Smooth muscle cell (in vitro differentiated cells): Measurements from ENCODE around the gene COX5B. TPM values are rescaled to one million over a fixed set of nuclear protein-coding genes. Genes with fewer than 3 reads are reported as not detected.

ENCODE experiments used
- DNase-seq: peaks from one replicate; lab custom pipeline; 2025; ENCODE audit not compliant: unreplicated experiment; lab: John Stamatoyannopoulos, UW
- H2AFZ ChIP-seq: fragments of 200-600 bp; sonication (generic); 2 replicates; pipeline ENCODE4 v1.6.0; 2016; ENCODE audit warnings: antibody characterized with exemption, low read depth, mild to moderate bottlenecking
- H3F3A ChIP-seq: fragments of 200-600 bp; sonication (generic); 2 replicates; pipeline ENCODE4 v1.6.0; 2017; ENCODE audit warnings: antibody characterized with exemption, low read depth
- H3K27ac ChIP-seq: fragments of 200-600 bp; sonication (generic); 2 replicates; pipeline ENCODE4 v1.5.1; 2016; ENCODE audit warnings: low read depth, mild to moderate bottlenecking
- H3K27me3 ChIP-seq: fragments of 200-600 bp; sonication (generic); 2 replicates; pipeline ENCODE4 v1.6.1; 2016; ENCODE audit warnings: low read depth, mild to moderate bottlenecking
- H3K36me3 ChIP-seq: fragments of 200-600 bp; sonication (generic); 2 replicates; pipeline ENCODE4 v1.5.1; 2016; ENCODE audit warnings: low read depth
- H3K4me1 ChIP-seq: fragments of 200-600 bp; sonication (generic); 2 replicates; pipeline ENCODE4 v1.5.1; 2016; ENCODE audit warnings: low read depth
- H3K4me2 ChIP-seq: fragments of 200-600 bp; sonication (generic); 2 replicates; pipeline ENCODE4 v1.6.0; 2016; ENCODE audit warnings: mild to moderate bottlenecking
- H3K4me3 ChIP-seq: fragments of 200-600 bp; sonication (generic); 2 replicates; pipeline ENCODE4 v1.5.1; 2016; ENCODE audit warnings: mild to moderate bottlenecking
- H3K79me2 ChIP-seq: fragments of 200-600 bp; sonication (generic); 2 replicates; pipeline ENCODE4 v1.6.0; 2016; ENCODE audit warnings: low read depth, mild to moderate bottlenecking
- H3K9ac ChIP-seq: fragments of 200-600 bp; sonication (generic); 2 replicates; pipeline ENCODE4 v1.6.0; 2016; ENCODE audit warnings: low read depth
- H3K9me3 ChIP-seq: fragments of 200-600 bp; sonication (generic); replicated peaks from 2 replicates; pipeline ENCODE4 v1.5.1; 2016; ENCODE audit warnings: low read depth
- H4K20me1 ChIP-seq: fragments of 200-600 bp; sonication (generic); 2 replicates; pipeline ENCODE4 v1.6.0; 2016; ENCODE audit warnings: low read depth
- CTCF ChIP-seq: fragments of 200-600 bp; sonication (generic); IDR thresholded peaks from 2 replicates; pipeline ENCODE4 v1.5.1; 2017; ENCODE audit warnings: borderline replicate concordance, mild to moderate bottlenecking, antibody characterized with exemption; ENCODE audit not compliant: insufficient read depth, poor library complexity, severe bottlenecking
- WGBS: methylation state at CpG from one replicate; pipeline ENCODE4 v1.1.7; 2016; ENCODE audit warnings: low lambda C conversion rate; 5-methylcytosine and 5-hydroxymethylcytosine counted together
- polyA plus RNA-seq: library from polyadenylated mRNA; unstranded; fragments of >200 nt; fragmentation: Nextera tagmentation; extraction: Ambion mirVana; gene quantifications from 2 replicates; pipeline ENCODE4 v1.2.1, GENCODE V29; 2016
- small RNA-seq: library from RNA; depleted of rRNA; stranded (forward); fragments of <200 nt; gene quantifications from one replicate; pipeline ENCODE3, GENCODE V24; 2014
- total RNA-seq: library from RNA; depleted of rRNA; stranded (reverse); fragments of >200 nt; gene quantifications from 2 replicates; pipeline ENCODE4 v1.2.3, GENCODE V29; 2014

COX5B gene
- total and polyA plus RNA-seq, 2 experiments from 2014 or later: 402 to 404 TPM

- Histone ChIP-seq H3K4me3 (peak overlapping the region; percentile 14), H3K79me2 (no peaks in the 10 kb centered on the region), H2AFZ (peak overlapping the region; percentile 32), H3K9ac (no peak overlapping the region), H3K27me3 (no peaks in the 10 kb centered on the region), H3F3A (no peaks in the 10 kb centered on the region), H3K4me1 (no peaks in the 10 kb centered on the region), H3K27ac (no peak overlapping the region), H3K36me3 (no peaks in the 10 kb centered on the region), H3K9me3 (no peaks in the 10 kb centered on the region), H4K20me1 (no peaks in the 10 kb centered on the region), H3K4me2 (peak overlapping the region; percentile 44)
- 31% methylated on average over 14 of the region's 14 CpGs for WGBS
- TF ChIP-seq CTCF: peak; percentile 90
- DNase-seq: peak; percentile 73
Observed at GRCh38 chr2:97697252-97698235, 51.7 kb downstream of the COX5B start.

Small RNA genes within 50 kb of the gene (small RNA-seq; reads per million reads assigned to genes)
- gene RNU4-8P: not detected

Other genes with a start within 250 kb of the COX5B start
- 16.9 and 41.1 TPM in 2 replicates for gene ANKRD36B, start 56.2 kb upstream of the COX5B start, total RNA-seq
- gene ANKRD36B, start 56.2 kb upstream of the COX5B start, polyA plus RNA-seq: 13.9 and 27.4 TPM in 2 replicates
- gene ACTR1B, start 18.0 kb downstream of the COX5B start, total RNA-seq: 43.7 and 47.2 TPM in 2 replicates
- 20.8 and 21.7 TPM in 2 replicates for gene ACTR1B, start 18.0 kb downstream of the COX5B start, polyA plus RNA-seq
- gene C2orf92, start 23.7 kb downstream of the COX5B start, total RNA-seq: 7.2 and 7.5 TPM in 2 replicates
- 1.0 and 3.3 TPM in 2 replicates for gene C2orf92, start 23.7 kb downstream of the COX5B start, polyA plus RNA-seq
- 0.40 TPM in 1 of 2 replicates, not detected in the other for gene ZAP70, start 67.5 kb downstream of the COX5B start, total RNA-seq
- 0.24 and 0.31 TPM in 2 replicates for gene ZAP70, start 67.5 kb downstream of the COX5B start, polyA plus RNA-seq